ENCODE results near the gene SCUBE3.
A peak's percentile ranks its signal among the peaks of the same experiment; 100 is the strongest.

The SCUBE3 gene

GRCh38 chr6:35214869-35215664 lies 1.3 kb downstream of the SCUBE3 start:
- no peak for DNase-seq

DNA sequence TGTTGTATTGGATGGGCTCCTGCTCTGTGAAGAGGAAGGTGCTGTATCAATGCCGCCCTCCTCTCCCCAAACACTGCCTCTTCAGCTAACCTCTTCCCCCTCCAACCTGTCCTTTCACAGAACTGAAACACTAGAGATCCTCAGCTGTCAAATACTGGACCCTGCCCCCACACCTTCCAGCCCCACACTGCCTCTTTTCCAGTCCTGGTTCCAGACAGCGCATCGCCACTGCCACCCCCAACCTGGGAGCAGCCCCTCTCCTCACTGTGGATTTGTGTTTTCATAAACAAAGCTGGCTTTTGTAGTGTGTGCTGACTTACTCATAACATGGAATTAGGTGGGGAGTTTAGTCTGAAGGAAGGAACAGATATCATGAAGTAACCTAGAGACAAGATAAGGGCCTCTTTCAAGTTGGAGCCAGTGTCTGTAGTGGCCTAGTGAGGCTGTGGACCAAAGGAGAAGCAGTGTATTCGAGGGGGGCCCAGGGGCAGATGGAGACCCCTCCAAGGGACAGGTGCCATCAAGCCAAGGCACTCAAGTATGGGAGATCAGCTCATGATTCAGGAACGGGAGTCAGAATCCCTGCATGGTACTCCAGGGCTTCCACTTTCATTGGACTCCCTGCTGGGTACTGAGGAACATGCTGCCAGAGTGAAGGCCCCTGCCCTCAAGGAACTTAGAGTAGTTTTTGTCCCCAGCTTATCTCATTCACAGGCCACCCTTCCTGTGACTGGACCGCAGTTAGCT lies 2.1 kb downstream of the SCUBE3 start:
- DNase-seq = no peak

- DNase-seq = no peak
Measured at GRCh38 chr6:35216412-35216732, 2.6 kb downstream of the SCUBE3 start.

DNA sequence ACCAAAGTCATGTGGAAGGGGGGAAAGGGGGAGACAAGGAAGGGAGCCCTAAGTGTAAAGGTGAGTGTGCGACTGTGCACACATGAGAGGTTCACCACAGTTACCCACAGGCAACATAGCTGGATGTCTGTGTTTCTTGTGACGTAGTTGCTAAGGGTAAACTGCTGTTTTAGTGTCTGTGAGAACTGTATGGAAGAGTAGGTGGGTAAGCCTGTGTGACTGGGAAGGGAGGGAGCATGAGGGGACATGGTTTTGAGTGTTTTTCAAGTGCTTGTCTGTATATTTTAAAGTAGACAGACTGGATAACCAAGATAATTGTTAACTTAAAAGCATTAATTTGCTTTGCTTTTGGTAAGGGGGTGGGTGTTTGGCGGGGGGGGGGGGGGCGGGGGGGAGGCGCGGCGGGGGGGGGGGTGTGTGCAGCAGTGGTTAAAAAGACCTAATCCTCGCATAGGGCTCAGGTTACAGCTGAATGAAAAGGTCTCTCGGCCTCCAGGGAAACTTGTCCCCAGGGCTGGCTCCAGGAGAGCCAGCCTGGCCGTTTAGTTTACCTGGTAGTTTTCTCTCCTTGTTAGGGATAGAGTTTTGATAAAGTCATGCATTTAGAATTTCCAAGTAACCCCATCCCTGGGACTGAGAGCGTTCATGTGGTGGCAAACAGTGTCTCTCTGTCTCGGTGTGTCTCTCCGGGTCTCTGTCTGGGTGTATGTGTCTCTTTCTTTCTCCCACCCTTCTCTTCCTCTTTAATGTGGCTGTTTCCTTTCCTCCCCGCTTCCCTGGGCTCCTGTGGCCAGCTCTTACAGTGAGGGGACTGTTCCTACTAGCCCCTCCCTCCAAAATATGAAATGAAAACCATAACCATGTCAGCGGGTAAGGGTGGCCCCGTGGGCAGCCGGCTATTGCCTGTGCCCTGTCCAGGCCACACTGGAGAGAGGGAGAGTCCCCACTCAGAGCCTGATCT lies 3.4 kb downstream of the SCUBE3 start:
- no peak for DNase-seq

DNA sequence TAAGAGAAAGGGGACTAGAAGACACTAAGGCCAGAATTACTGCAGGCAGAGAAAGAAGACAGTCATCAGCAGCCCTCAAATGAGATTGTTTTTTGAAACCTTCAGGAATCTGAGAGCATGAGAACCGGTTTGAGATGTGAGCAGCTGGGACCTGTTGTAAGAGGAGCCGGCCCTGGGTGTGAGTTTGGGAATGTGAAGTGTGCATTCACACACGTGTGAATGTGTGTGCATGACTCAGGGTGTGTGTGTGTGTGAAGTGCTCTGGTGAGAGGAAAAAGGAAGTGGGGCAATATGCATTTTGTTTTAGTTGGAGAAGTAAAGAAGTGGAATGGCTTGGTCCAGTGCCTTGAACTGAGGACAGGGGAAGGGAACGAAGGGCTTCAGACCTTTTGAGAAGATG lies 4.3 kb downstream of the SCUBE3 start:
- no peak for DNase-seq

- DNase-seq = no peak
Measured at GRCh38 chr6:35218456-35218855, 4.7 kb downstream of the SCUBE3 start.

GRCh38 chr6:35219683-35220326 lies 6.0 kb downstream of the SCUBE3 start:
- no peak for DNase-seq

DNA sequence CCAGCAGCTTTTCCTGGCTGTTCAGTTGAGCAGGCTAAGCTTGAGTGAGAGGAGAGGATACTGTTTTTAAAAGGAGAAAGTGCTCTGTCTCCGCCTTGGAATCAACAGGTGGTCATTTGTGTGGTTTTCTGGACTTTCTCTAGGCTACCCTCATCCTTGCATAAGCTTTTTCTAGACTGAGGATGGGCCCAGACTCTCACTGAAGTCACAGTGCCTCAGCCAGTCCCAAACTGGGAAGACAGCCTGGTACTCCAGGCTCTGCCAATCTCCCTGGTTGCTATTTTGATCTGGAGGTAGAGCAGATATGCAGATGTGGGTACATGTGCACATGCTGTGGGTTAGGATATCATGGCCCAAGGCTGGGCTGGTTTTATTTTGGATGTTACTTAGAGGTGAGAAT lies 7.0 kb downstream of the SCUBE3 start:
- DNase-seq = no peak

- DNase-seq = no peak
Measured at GRCh38 chr6:35223396-35223795, 9.6 kb downstream of the SCUBE3 start.

DNA sequence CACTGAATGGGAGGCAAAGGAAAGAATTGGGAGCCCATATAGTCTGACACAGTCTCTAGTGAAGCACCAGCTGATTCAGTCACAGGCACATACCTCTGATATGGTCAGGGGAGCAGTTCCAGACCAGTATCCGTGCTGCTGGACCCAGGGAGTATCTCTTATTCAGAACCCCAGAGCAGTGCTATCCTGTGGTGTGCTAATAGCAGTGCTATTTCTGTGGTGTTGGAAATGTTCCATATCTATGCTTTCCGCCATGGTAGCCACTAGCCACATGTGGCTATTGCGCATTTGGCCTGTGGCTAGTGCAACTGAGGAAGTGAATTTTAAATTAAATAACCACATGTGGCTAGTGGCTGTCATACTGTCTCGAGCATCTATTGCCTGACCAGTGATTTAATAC lies 11.0 kb downstream of the SCUBE3 start:
- DNase-seq = no peak

- no peak for DNase-seq
Measured at GRCh38 chr6:35228481-35228880, 14.7 kb downstream of the SCUBE3 start.

DNA sequence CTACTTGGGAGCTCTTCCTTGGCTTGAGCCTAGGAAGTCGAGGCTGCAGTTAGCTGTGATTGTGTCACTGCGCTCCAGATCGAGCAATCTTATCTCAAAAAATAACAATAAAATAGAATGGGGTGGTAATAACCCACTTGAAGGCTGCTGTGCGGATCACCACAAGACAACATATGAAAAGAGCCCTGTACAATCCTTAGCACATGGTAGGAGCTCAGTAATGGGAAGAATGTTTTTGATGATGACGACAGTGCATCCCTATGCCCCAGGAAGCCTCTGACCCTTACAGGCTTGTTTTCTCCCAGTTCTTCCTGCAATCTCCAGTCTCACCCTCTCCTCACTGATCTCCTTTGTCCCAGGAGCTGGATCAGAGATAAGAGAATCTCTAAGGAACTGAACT lies 15.5 kb downstream of the SCUBE3 start:
- no peak for DNase-seq

DNA sequence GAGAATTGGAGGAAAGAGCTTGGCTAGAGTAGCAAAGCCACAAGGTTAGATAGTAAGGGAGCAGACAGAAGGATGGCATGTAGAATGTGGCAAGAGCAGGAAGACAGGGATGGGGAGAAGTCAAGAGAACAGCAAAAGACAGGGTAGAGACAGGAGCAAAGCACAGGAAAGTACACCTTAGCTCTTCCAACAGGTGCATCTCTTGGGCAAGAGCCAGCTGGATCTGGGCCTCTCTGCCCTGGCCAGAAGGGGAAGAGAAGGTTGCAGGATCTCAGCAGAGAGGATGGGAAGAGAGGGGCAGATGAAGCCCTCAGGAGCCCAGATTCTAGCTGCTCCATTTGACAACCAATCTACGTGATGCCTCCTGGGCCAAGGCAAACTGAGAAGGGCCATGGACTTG lies 16.7 kb downstream of the SCUBE3 start:
- no peak for DNase-seq

GRCh38 chr6:35230950-35231349 lies 17.2 kb downstream of the SCUBE3 start:
- DNase-seq = no peak

DNA sequence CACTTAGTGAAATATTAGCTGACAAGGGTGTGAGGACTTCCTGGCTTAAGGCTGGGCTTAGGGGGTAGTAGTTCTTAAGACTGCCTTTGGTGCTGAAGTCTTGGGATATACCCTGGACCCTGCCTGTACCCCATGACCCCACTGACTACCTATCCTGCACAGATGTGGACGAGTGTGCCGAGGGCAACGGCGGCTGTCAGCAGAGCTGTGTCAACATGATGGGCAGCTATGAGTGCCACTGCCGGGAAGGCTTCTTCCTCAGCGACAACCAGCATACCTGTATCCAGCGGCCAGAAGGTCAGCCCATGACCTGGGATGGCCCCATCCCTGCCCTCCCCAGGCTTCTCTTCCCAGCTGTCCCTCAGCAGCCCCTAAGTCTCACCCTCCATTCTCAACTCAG lies 17.8 kb downstream of the SCUBE3 start:
- no peak for DNase-seq

DNA sequence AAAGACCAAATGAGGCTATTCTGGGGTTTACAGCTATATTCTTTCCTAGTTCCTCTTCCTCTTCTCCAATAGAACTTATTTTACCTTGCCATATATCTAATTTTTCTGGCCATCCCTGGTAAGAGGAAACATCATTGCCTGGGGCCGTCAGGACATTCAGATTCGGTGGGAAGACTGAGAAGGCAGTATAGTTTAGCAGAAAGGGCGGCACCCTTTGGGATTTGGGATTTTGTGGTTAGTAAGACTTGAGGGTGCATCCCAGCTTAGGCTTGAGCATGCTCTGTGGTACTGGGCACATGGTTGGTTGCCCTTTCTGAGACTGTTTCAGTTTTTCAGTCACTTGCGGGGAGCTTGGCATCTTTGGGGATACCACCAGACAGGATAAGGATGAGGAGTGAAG lies 21.1 kb downstream of the SCUBE3 start:
- no peak for DNase-seq

- DNase-seq = no peak
Measured at GRCh38 chr6:35236223-35236622, 22.5 kb downstream of the SCUBE3 start.

GRCh38 chr6:35237476-35237875 lies 23.7 kb downstream of the SCUBE3 start:
- DNase-seq = no peak

DNA sequence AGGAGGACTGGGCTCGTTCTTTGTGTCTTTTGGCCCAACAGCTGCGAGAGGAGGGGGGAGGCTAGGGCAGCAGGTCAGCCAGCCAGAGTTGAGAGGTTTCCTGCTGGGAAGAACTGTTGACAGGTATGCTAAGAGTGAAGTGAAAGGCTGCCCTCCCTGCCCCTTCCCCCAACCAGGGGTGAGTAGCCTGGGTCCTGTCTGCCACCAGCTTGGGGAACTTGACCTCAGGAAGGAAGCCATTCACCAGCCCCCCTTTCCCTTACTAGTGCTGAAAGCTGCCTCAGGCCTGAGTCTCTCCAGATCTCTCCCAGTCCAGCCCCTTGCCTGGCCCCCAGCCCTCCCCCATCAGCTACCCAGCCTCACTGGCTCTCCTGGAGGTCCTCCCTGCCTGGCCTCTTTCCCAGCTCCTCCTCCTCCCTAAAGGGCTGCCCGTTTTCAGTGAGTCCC lies 25.1 kb downstream of the SCUBE3 start:
- no peak for DNase-seq

- no peak for DNase-seq
Measured at GRCh38 chr6:35239581-35239980, 25.8 kb downstream of the SCUBE3 start.

- peak; percentile 73 for DNase-seq
Measured at GRCh38 chr6:35240838-35241801, 27.4 kb downstream of the SCUBE3 start.

GRCh38 chr6:35242486-35242885 lies 28.7 kb downstream of the SCUBE3 start:
- no peak for DNase-seq

All from RPMI8226 (cell line).